HG03159 (cell line): ENCODE results near the gene PKD1L1.
A peak's percentile ranks its signal among the peaks of the same experiment; 100 is the strongest.

Experiments
- ATAC-seq: cut with Tn5 transposase; IDR thresholded peaks from one replicate; pipeline ENCODE4 v1.9.1; 2021; ENCODE audit warnings: mild to moderate bottlenecking, moderate library complexity; ENCODE audit not compliant: unreplicated experiment

Gene PKD1L1

DNA sequence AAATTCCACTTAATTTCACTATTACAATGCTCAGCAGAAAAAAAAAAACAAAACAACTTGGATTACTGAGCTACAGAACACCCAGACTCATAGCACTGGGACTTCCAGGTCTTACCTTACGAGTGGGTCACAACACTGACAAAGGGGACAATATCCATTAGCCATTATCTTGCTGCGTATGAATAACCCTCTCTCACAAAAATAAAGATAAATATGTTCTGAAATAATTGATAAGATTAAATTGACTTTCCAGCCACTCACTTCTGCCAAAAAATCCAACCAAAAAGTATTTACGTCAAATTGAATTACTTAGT lies 128.7 kb downstream of the PKD1L1 start:
- no peak for ATAC-seq

GRCh38 chr7:47818796-47819606 lies 129.3 kb downstream of the PKD1L1 start:
- peak; percentile 75 for ATAC-seq

DNA sequence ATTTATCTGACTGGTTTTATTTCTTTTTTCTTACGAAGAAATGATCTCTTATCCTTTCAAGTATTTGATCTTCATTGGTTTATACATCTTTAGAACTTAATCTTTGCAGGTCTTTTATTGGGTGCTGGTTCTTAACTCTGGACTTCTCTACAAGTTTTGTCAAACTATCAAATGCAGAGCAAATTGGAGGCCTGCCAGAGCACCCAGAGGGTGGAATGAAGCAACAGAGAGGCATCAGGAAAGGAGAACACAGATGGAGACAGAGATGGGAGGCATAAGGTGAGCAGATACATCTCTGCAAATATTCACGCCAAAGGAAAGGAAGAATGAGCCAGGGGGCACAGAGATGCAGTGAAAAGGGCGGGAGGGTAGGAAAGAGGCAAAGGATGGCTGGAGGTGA lies 130.3 kb downstream of the PKD1L1 start:
- no peak for ATAC-seq

DNA sequence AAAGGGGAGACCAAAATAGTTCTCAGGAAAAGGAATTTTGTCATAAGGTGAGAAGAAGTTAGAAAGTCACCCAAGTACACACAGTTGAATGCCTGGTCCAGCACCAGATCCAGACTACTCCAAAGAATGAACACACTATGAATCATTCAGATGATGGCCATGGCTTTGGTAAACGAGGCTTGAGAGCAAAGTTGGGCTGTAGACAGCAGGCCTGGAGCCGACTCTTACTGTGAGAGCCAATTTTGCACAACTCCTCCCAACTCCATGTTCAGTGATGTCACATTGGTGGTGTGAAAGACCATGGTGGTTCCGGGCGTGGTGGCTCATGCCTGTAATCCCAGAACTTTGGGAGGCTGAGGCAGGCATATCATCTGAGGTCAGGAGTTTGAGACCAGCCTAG lies 131.6 kb downstream of the PKD1L1 start:
- no peak for ATAC-seq

DNA sequence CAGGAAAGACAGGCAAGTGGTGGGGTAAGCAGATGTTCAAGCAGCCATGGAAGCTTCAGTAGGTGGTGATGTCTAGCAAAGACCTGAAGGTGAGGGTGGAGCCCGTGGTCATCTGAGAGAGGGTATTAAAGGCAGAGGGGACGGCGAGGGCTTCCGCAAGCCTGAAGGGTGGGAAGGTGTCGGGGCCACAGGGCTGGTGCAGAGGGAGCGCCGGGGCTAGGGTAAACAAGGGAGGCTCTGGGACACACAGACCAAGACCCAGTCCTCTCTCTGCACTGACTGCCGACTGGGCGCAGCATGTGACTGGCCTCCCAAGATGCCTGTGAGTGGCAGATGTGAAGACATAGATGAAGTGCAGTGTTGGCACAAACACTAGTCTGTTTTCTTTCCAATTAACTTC lies 132.4 kb downstream of the PKD1L1 start:
- ATAC-seq = no peak

DNA sequence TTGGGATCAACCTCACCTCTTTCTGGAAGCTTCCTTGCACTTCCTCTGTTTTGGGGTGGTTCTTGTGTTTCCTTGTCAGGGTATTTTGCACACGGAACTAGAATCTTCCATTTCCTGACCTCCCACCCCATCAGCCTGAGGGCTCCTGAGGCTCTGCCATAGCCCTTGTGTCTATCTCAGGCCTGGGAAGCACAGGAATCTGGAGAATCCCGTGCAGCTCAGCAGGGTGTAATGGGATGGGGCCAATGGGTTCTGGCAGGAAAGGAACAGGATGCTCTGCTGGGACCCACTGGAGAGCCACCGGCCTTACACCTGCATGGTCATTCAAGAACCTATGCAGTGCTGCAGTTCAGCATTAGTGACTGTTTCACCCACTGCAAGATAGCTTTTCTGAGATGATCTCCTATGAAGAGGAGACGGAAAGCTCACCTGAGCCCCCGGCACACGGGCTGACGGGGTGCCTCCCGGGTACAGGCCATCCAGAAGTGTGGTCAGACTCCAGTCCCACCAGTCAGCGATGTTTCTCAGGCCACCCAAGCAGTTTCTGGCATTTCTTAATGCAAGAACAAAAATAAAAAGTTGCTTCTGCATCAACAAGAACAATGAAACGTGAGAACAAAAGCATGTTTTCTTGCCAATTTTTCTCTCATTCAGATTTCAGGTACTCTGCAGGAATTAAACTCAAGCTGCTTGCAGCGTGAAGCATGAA lies 133.2 kb downstream of the PKD1L1 start:
- ATAC-seq = no peak

- ATAC-seq = no peak
Observed at GRCh38 chr7:47813620-47814260, 134.5 kb downstream of the PKD1L1 start.

- ATAC-seq = no peak
Observed at GRCh38 chr7:47812429-47813136, 135.7 kb downstream of the PKD1L1 start.

- no peak for ATAC-seq
Observed at GRCh38 chr7:47811632-47812380, 136.5 kb downstream of the PKD1L1 start.

DNA sequence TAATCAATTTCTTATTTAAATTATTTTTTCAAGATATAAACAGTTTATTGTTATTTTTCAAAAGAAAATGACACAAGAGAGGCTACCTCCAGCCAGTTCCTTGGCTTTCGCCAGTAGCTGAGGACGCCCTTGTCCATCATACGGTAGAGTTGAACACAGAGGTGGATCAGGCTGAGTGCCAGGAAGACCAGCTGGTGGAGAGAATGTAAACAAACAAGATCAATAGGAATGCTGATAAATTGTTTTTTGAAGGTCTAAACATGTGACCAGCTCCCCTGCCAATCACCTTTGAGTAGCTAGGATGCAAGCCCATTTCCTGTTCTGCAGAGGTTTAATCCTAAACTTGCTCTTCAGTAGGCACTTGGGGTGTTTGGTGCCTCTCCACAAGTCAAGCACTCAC lies 138.9 kb downstream of the PKD1L1 start:
- no peak for ATAC-seq

GRCh38 chr7:47808321-47808720 lies 139.9 kb downstream of the PKD1L1 start:
- ATAC-seq = no peak

DNA sequence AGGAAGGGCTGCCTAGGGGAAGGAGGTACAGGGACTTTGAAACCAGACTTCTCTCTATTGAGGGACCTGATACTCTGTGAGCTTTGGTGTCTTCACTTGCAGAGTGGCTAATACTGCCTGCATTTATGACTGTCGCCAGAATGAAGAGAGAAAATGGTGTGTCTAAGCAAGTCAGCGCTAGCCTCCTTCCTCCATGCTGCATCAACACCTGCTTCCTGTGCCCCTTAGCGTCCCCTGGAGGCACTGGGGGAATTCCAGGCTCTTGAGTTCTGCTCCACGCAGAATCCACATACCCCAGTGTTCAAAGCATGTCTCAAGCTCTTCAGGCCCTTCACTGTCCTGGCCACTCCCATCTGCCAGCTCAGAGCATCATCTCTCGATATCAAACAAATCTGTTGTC lies 140.5 kb downstream of the PKD1L1 start:
- no peak for ATAC-seq

GRCh38 chr7:47807126-47807525 lies 141.1 kb downstream of the PKD1L1 start:
- no peak for ATAC-seq

DNA sequence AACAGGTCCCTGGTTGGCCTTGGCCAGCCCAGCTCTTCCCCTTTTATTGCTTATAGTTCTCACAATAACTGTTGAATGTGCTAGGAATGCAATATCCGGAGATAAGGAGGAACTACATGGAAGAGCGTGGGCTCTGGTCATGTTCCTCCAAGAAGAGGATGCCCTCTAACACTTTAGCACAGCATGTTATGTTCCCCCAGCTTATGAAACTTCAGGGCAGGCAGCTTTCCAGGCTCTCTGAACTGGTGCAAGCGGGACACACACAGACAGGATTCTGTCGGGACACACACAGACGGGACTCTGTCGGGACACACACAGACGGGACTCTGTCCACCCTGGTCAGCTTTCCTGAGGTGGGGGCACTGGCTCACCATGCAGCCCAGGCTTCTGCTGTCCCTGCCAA lies 141.6 kb downstream of the PKD1L1 start:
- no peak for ATAC-seq

GRCh38 chr7:47804767-47805545 lies 143.3 kb downstream of the PKD1L1 start:
- no peak for ATAC-seq

DNA sequence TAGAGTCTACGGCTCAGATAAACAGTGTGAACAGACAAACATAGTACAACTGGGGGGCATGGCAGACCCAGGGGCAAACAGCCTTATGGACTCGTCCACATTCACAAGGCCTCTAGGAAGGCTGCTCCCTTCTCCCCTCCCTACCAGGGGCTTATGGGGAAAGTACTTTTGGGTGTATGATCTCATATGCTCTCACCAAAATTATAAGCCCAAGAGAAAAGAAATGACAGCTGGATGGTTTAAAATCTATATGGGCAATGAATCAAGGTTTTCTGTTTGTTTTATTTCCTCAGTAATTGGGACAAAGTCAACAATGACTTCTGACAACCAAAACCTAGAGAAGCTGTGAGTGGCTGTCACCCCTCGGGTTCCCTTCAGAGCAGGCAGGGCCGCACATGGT lies 144.4 kb downstream of the PKD1L1 start:
- no peak for ATAC-seq

- ATAC-seq = no peak
Observed at GRCh38 chr7:47803025-47803424, 145.2 kb downstream of the PKD1L1 start.

- no peak for ATAC-seq
Observed at GRCh38 chr7:47801423-47801822, 146.8 kb downstream of the PKD1L1 start.

GRCh38 chr7:47799524-47799923 lies 148.7 kb downstream of the PKD1L1 start:
- no peak for ATAC-seq

DNA sequence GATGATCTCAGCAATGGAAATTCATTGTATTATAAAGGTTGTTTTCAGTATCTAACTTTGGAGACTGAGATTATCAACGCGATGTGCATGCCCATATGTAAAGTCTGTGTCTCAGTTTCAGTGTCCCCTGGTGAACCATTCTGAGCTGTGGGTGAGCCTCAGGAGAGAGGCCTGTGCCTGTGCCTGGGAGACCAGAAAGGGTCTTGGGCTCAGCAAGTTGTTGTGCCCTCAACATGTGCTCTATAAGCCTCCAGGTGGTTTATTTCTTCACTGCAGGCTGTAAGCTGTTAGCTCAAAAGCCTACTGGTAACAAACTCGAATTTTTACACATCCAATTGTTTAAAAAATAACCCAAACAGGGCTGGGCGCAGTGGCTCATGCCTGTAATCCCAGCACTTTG lies 151.9 kb downstream of the PKD1L1 start:
- no peak for ATAC-seq
